K562 (cell line): Measurements from ENCODE around the gene AFF3. TPM values are rescaled to one million over a fixed set of nuclear protein-coding genes. Genes with fewer than 3 reads are reported as not detected.

ENCODE experiments used
- CHCHD3 ChIP-seq: fragments of 250-450 bp; sonication (Bioruptor Pico); IDR thresholded peaks from 2 replicates; pipeline ENCODE4 v2.1.2; 2022; ENCODE audit warnings: mild to moderate bottlenecking
- DDX20 ChIP-seq: fragments of 450-650 bp; IDR thresholded peaks from 2 replicates; pipeline ENCODE4 v1.6.1; 2016; ENCODE audit warnings: missing genetic modification characterization, low read depth, mild to moderate bottlenecking, missing compliant biosample characterization, moderate library complexity
- GATAD2A ChIP-seq: fragments of 450-650 bp; IDR thresholded peaks from 2 replicates; pipeline ENCODE4 v1.6.1; 2017
- MTA2 ChIP-seq: fragments of 450-650 bp; IDR thresholded peaks from 2 replicates; pipeline ENCODE4 v1.6.1; 2016; ENCODE audit warnings: low read depth
- RFX5 ChIP-seq: IDR thresholded peaks from 2 replicates; pipeline ENCODE4 v1.6.1; 2011; ENCODE audit warnings: low read depth, mild to moderate bottlenecking, improper control_type of control experiment, low read length
- SAP30 ChIP-seq: fragments of 200-600 bp; sonication (generic); IDR thresholded peaks from 2 replicates; pipeline ENCODE4 v1.6.1; 2012; ENCODE audit warnings: borderline replicate concordance, low read depth, mild to moderate bottlenecking, moderate library complexity, low read length, control low read depth, inconsistent platforms; ENCODE audit not compliant: insufficient read depth, poor library complexity, severe bottlenecking
- SMAD3 ChIP-seq: fragments of 450-650 bp; formaldehyde crosslinking; conservative IDR thresholded peaks from 2 replicates; pipeline ENCODE4 v1.4.0; 2020; ENCODE audit warnings: mild to moderate bottlenecking
- SRSF9 ChIP-seq: fragments of 200-400 bp; formaldehyde crosslinking; IDR thresholded peaks from 2 replicates; pipeline ENCODE4 v1.6.1; 2017; ENCODE audit warnings: low read depth, low read length, borderline replicate concordance
- TARDBP ChIP-seq: fragments of 450-650 bp; IDR thresholded peaks from 2 replicates; pipeline ENCODE4 v1.6.1; 2016
- TCF3 ChIP-seq: sonication (generic); formaldehyde crosslinking; IDR thresholded peaks from 2 replicates; pipeline ENCODE4 v1.4.0; 2020; ENCODE audit warnings: mild to moderate bottlenecking, missing genetic modification reagents
- polyA plus RNA-seq, 8 experiments: library from polyadenylated mRNA; depleted of rRNA in 4 of 8; stranded (reverse) in 5 of 8; unstranded in 3 of 8; fragments of >200 nt; fragmentation: Nextera tagmentation in 2 of 8; fragmentation: Illumina TruSeq in 1 of 8; extraction: Ambion mirVana in 2 of 8; extraction: Trizol in 1 of 8; gene quantifications; 2 replicates each; pipeline versions ENCODE4 v1.2.1 to v1.2.3, GENCODE V29; 2011 to 2014; ENCODE audit warnings: inconsistent platforms in 1 of 8, missing spikeins in 1 of 8
- total RNA-seq, 7 experiments: library from RNA; depleted of rRNA in 6 of 7; stranded (reverse); fragments of >200 nt in 6 of 7; fragmentation: Illumina TruSeq in 2 of 7; extraction: Trizol in 2 of 7; gene quantifications; 2 replicates each; pipeline versions ENCODE4 v1.2.1 to v1.2.3, GENCODE V29; 2011 to 2021; ENCODE audit warnings: low replicate concordance in 1 of 7
- TF ChIP-seq, protein P1 (sequence below): fragments of 450-650 bp; IDR thresholded peaks from 2 replicates; pipeline ENCODE4 v1.6.1; 2018; ENCODE audit not compliant: partially characterized antibody
- TF ChIP-seq, protein P2 (sequence below): fragments of 200-800 bp; sonication (Bioruptor generic); IDR thresholded peaks from 2 replicates; pipeline ENCODE4 v1.6.1; 2016; ENCODE audit warnings: missing genetic modification characterization, missing compliant biosample characterization
- TF ChIP-seq, protein P3 (sequence below): IDR thresholded peaks from 2 replicates; pipeline ENCODE4 v1.6.1; 2014; ENCODE audit warnings: antibody characterized with exemption
- TF ChIP-seq, protein P4 (sequence below), 2 experiments: fragments of 450-650 bp; IDR thresholded peaks; 2 replicates each; pipeline ENCODE4 v1.6.1; 2016

AFF3 gene
- total and polyA plus RNA-seq, 9 of the 15 experiments (the other 6 are each of a cell fraction or from before 2014, with no cell fraction given) = 0.02 to 0.11 TPM; not detected in 7

DNA sequence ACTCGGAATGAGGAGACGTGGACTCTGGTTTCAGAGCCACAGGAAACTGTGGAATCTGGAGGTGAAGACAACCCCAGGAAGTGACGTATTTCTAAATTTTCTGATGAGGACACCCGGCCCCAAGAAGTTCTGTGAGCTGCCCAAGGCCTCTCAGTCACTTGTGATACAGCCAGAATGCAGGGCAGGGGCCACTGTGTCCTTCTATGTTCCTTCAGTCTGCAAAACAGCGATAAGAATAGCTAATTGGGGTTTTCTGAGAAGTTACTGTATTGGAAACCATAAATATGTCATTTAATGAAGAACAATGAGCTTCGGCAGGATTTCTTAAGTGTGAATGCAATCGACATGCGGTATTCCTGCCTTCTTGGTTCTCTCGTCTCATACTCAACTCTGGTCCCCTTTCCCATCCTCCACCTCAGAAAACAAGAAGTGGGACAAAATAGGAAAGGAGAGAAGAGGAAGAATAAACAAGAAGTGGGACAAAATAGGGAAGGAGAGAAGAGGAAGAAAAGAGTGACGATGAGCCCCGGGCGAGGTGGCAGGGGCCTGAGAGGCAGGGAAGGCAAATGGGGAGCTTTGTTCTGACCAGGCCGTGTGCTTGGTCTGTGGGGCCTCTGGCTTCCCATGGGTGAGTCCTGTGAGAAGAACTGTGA lies 370.6 kb downstream of the AFF3 start (continued):
- TF ChIP-seq, protein P1, sequence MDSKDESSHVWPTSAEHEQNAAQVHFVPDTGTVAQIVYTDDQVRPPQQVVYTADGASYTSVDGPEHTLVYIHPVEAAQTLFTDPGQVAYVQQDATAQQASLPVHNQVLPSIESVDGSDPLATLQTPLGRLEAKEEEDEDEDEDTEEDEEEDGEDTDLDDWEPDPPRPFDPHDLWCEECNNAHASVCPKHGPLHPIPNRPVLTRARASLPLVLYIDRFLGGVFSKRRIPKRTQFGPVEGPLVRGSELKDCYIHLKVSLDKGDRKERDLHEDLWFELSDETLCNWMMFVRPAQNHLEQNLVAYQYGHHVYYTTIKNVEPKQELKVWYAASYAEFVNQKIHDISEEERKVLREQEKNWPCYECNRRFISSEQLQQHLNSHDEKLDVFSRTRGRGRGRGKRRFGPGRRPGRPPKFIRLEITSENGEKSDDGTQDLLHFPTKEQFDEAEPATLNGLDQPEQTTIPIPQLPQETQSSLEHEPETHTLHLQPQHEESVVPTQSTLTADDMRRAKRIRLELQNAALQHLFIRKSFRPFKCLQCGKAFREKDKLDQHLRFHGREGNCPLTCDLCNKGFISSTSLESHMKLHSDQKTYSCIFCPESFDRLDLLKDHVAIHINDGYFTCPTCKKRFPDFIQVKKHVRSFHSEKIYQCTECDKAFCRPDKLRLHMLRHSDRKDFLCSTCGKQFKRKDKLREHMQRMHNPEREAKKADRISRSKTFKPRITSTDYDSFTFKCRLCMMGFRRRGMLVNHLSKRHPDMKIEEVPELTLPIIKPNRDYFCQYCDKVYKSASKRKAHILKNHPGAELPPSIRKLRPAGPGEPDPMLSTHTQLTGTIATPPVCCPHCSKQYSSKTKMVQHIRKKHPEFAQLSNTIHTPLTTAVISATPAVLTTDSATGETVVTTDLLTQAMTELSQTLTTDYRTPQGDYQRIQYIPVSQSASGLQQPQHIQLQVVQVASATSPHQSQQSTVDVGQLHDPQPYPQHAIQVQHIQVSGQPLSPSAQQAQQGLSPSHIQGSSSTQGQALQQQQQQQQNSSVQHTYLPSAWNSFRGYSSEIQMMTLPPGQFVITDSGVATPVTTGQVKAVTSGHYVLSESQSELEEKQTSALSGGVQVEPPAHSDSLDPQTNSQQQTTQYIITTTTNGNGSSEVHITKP = peak; percentile 9
- no peak for TF ChIP-seq SAP30
- TF ChIP-seq MTA2 = peak; percentile 92
- no peak for TF ChIP-seq RFX5
- TF ChIP-seq DDX20 (tag) = no peak
- TF ChIP-seq, protein P2, sequence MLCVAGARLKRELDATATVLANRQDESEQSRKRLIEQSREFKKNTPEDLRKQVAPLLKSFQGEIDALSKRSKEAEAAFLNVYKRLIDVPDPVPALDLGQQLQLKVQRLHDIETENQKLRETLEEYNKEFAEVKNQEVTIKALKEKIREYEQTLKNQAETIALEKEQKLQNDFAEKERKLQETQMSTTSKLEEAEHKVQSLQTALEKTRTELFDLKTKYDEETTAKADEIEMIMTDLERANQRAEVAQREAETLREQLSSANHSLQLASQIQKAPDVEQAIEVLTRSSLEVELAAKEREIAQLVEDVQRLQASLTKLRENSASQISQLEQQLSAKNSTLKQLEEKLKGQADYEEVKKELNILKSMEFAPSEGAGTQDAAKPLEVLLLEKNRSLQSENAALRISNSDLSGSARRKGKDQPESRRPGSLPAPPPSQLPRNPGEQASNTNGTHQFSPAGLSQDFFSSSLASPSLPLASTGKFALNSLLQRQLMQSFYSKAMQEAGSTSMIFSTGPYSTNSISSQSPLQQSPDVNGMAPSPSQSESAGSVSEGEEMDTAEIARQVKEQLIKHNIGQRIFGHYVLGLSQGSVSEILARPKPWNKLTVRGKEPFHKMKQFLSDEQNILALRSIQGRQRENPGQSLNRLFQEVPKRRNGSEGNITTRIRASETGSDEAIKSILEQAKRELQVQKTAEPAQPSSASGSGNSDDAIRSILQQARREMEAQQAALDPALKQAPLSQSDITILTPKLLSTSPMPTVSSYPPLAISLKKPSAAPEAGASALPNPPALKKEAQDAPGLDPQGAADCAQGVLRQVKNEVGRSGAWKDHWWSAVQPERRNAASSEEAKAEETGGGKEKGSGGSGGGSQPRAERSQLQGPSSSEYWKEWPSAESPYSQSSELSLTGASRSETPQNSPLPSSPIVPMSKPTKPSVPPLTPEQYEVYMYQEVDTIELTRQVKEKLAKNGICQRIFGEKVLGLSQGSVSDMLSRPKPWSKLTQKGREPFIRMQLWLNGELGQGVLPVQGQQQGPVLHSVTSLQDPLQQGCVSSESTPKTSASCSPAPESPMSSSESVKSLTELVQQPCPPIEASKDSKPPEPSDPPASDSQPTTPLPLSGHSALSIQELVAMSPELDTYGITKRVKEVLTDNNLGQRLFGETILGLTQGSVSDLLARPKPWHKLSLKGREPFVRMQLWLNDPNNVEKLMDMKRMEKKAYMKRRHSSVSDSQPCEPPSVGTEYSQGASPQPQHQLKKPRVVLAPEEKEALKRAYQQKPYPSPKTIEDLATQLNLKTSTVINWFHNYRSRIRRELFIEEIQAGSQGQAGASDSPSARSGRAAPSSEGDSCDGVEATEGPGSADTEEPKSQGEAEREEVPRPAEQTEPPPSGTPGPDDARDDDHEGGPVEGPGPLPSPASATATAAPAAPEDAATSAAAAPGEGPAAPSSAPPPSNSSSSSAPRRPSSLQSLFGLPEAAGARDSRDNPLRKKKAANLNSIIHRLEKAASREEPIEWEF (CRISPR knock-in tag) = peak; percentile 68; the same call in 1 of the 2 replicates
- TF ChIP-seq GATAD2A = peak; percentile 77; the same call in 1 of the 2 replicates
- 0 out of 2 replicates have a peak, but pooled peaks have one; percentile 40 for TF ChIP-seq SMAD3 (CRISPR knock-in tag)
- TF ChIP-seq, protein P3, sequence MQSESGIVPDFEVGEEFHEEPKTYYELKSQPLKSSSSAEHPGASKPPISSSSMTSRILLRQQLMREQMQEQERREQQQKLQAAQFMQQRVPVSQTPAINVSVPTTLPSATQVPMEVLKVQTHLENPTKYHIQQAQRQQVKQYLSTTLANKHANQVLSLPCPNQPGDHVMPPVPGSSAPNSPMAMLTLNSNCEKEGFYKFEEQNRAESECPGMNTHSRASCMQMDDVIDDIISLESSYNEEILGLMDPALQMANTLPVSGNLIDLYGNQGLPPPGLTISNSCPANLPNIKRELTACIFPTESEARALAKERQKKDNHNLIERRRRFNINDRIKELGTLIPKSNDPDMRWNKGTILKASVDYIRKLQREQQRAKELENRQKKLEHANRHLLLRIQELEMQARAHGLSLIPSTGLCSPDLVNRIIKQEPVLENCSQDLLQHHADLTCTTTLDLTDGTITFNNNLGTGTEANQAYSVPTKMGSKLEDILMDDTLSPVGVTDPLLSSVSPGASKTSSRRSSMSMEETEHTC = no peak
- TF ChIP-seq TARDBP = no peak
- no peak for TF ChIP-seq SRSF9
- TF ChIP-seq TCF3 (CRISPR knock-in tag) = peak; percentile 97
- TF ChIP-seq CHCHD3 = no peak
- TF ChIP-seq, protein P4, sequence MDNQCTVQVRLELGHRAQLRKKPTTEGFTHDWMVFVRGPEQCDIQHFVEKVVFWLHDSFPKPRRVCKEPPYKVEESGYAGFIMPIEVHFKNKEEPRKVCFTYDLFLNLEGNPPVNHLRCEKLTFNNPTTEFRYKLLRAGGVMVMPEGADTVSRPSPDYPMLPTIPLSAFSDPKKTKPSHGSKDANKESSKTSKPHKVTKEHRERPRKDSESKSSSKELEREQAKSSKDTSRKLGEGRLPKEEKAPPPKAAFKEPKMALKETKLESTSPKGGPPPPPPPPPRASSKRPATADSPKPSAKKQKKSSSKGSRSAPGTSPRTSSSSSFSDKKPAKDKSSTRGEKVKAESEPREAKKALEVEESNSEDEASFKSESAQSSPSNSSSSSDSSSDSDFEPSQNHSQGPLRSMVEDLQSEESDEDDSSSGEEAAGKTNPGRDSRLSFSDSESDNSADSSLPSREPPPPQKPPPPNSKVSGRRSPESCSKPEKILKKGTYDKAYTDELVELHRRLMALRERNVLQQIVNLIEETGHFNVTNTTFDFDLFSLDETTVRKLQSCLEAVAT (IDR thresholded peaks at IDR 0.05) = peak in 1 of 2 experiments; percentile 48; a peak in 2 of 4 replicates
